Tibial nerve (tissue), 3 donors: ENCODE measurements around the gene DCAF6.

Experiments used
- CTCF ChIP-seq, 5 experiments: fragments of 200-600 bp in 3 of 5; fragments of 450-650 bp in 2 of 5; sonication (generic) in 3 of 5; IDR thresholded peaks; one replicate each; pipeline ENCODE4 v1.5.1; 2016 to 2019; ENCODE audit warnings: antibody characterized with exemption in 5 of 5, mild to moderate bottlenecking in 3 of 5, moderate library complexity in 2 of 5
- POLR2A ChIP-seq, 2 donors: fragments of 450-650 bp; IDR thresholded peaks; one replicate each; pipeline ENCODE4 v1.6.1; 2017; ENCODE audit warnings: antibody characterized with exemption in 2 of 2, mild to moderate bottlenecking in 2 of 2, moderate library complexity in 2 of 2

- TF ChIP-seq CTCF (IDR thresholded peaks at IDR 0.05) (no peak), POLR2A (IDR thresholded peaks at IDR 0.05) (no peak)
Measured at GRCh38 chr1:168100315-168101002, 164.0 kb downstream of the DCAF6 start.
